ENCODE data around the gene HELLS. TPM values are rescaled to one million over a fixed set of nuclear protein-coding genes. Genes with fewer than 3 reads are reported as not detected.

Gene HELLS
- 19.5 and 31.9 TPM in 2 replicates for total RNA-seq

GRCh38 chr10:94545391-94546048, at the start of gene HELLS:
TSS of gene HELLS (plus strand) at chr10:94545788. CDS start at chr10:94545922, 134 bp downstream.

Other genes starting within 250 kb of the HELLS start
- 26.9 and 36.6 TPM in 2 replicates for gene NOC3L, start 182.8 kb upstream of the HELLS start, total RNA-seq
- 51.0 and 63.8 TPM in 2 replicates for gene TBC1D12, start 143.2 kb upstream of the HELLS start, total RNA-seq
- gene CYP2C18, start 137.9 kb downstream of the HELLS start, total RNA-seq = 0.22 TPM in 1 of 2 replicates, not detected in the other
- 0.11 TPM in 1 of 2 replicates, not detected in the other for gene CYP2C19, start 216.9 kb downstream of the HELLS start, total RNA-seq